Stimulated activated naive B cell treated with anti-CD40 and anti-IgM and Interleukin-4, amounts not matched to agents 10 μg/mL and 1 μg/mL and 100 μg/mL, for 72 hours (primary cell): Measurements from ENCODE around the gene MEMO1.

ENCODE experiments used
- ATAC-seq, 2 donors: fragments of 150-1000 bp; cut with Tn5 transposase; replicated peaks; 2 replicates each; pipeline ENCODE4 v1.10.0; 2021; ENCODE audit warnings: moderate library complexity in 1 of 2
- DNase-seq: peaks from one replicate; pipeline ENCODE4 v3.0.0; 2021
- H3K27ac Mint-ChIP-seq: one replicate; pipeline ENCODE4 v1.8.0; 2022; ENCODE audit warnings: mild to moderate bottlenecking, mixed read lengths
- H3K27me3 Mint-ChIP-seq, 2 donors: one replicate each; pipeline ENCODE4 v1.8.0; 2022; ENCODE audit warnings: mixed read lengths in 2 of 2
- H3K36me3 Mint-ChIP-seq, 2 donors: one replicate each; pipeline ENCODE4 v1.8.0; 2022; ENCODE audit warnings: mixed read lengths in 2 of 2, mild to moderate bottlenecking in 1 of 2
- H3K4me1 Mint-ChIP-seq, 2 donors: one replicate each; pipeline ENCODE4 v1.8.0; 2022; ENCODE audit warnings: mixed read lengths in 2 of 2, mild to moderate bottlenecking in 1 of 2
- H3K4me3 Mint-ChIP-seq, 2 donors: one replicate each; pipeline ENCODE4 v1.8.0; 2022; ENCODE audit warnings: mild to moderate bottlenecking in 2 of 2, mixed read lengths in 2 of 2, moderate library complexity in 1 of 2
- H3K9me3 Mint-ChIP-seq, 2 donors: one replicate each; pipeline ENCODE4 v1.8.0; 2022; ENCODE audit warnings: mixed read lengths in 2 of 2, mild to moderate bottlenecking in 1 of 2

Gene MEMO1

GRCh38 chr2:31832363-31832762 lies 178.4 kb downstream of the MEMO1 start:
- peaks cover 0 to 5% of the 10 kb centered on the region in 2 donors for H3K9me3 Mint-ChIP-seq
- peaks cover 0 to 2% of the 10 kb centered on the region in 2 donors for H3K4me1 Mint-ChIP-seq
- ATAC-seq = no peak
- peaks cover 3 to 4% of the 10 kb centered on the region in 2 donors for H3K36me3 Mint-ChIP-seq
- H3K27ac Mint-ChIP-seq = no peak overlapping the region
- peaks cover 8% of the 10 kb centered on the region in 2 donors for H3K27me3 Mint-ChIP-seq
- no peak overlapping the region for H3K4me3 Mint-ChIP-seq
- DNase-seq = no peak

GRCh38 chr2:31831585-31831984 lies 179.2 kb downstream of the MEMO1 start:
- ATAC-seq (no peak), DNase-seq (no peak)
- Mint-ChIP-seq H3K4me3 (no peak overlapping the region), H3K4me1 (peaks cover 0 to 2% of the 10 kb centered on the region in 2 donors), H3K9me3 (peaks cover 0 to 5% of the 10 kb centered on the region in 2 donors), H3K36me3 (peaks cover 3 to 4% of the 10 kb centered on the region in 2 donors), H3K27ac (no peak overlapping the region), H3K27me3 (peaks cover 8 to 15% of the 10 kb centered on the region in 2 donors)

GRCh38 chr2:31828891-31829290 lies 181.9 kb downstream of the MEMO1 start:
- H3K9me3 Mint-ChIP-seq = peaks cover 0 to 8% of the 10 kb centered on the region in 2 donors
- H3K4me1 Mint-ChIP-seq = no peaks in the 10 kb centered on the region
- peaks cover 3 to 4% of the 10 kb centered on the region in 2 donors for H3K36me3 Mint-ChIP-seq
- DNase-seq (no peak), ATAC-seq (no peak)
- no peak overlapping the region for H3K4me3 Mint-ChIP-seq
- peaks cover 8 to 22% of the 10 kb centered on the region in 2 donors for H3K27me3 Mint-ChIP-seq
- no peak overlapping the region for H3K27ac Mint-ChIP-seq

- H3K27me3 Mint-ChIP-seq = peaks cover 16 to 22% of the 10 kb centered on the region in 2 donors
These were observed 187.2 kb downstream of the MEMO1 start for GRCh38 chr2:31823558-31823957.

GRCh38 chr2:31822587-31822986 lies 188.2 kb downstream of the MEMO1 start:
- DNase-seq = no peak
- Mint-ChIP-seq H3K27ac (no peak overlapping the region), H3K4me1 (no peaks in the 10 kb centered on the region), H3K27me3 (peaks cover 11 to 16% of the 10 kb centered on the region in 2 donors), H3K36me3 (peaks cover 10 to 20% of the 10 kb centered on the region in 2 donors), H3K4me3 (no peak overlapping the region), H3K9me3 (peaks cover 10 to 22% of the 10 kb centered on the region in 2 donors)
- no peak for ATAC-seq

More at GRCh38 chr2:31823558-31823957, 187.2 kb downstream of the MEMO1 start:
- no peak for DNase-seq
- H3K9me3 Mint-ChIP-seq = peaks cover 10 to 24% of the 10 kb centered on the region in 2 donors
- H3K4me1 Mint-ChIP-seq = no peaks in the 10 kb centered on the region
- H3K27ac Mint-ChIP-seq = no peak overlapping the region
- no peak for ATAC-seq
- peaks cover 12 to 23% of the 10 kb centered on the region in 2 donors for H3K36me3 Mint-ChIP-seq
- H3K4me3 Mint-ChIP-seq = no peak overlapping the region
